MCF 10A (cell line): ENCODE results near the gene CFAP97D1. TPM values are rescaled to one million over a fixed set of nuclear protein-coding genes. Genes with fewer than 3 reads are reported as not detected.

Experiments
- BruUV-seq: library from RNA; stranded (reverse); fragments of 400-500 nt; replicated peaks from 2 replicates; lab custom pipeline; 2021; lab: Mats Ljungman, UMichigan
- CTCF ChIA-PET: fragments of 300-600 bp; sonication (Branson Sonifier 250); formaldehyde crosslinking; extraction: SDS; loops from one replicate; lab custom pipeline; 2021; ENCODE audit warnings: antibody characterized with exemption, inconsistent platforms; lab: Yijun Ruan, JAX
- POLR2A ChIA-PET: fragments of 300-600, 350-650 bp; sonication (Branson Sonifier 250); formaldehyde crosslinking; extraction: SDS; loops from one replicate; lab custom pipeline; 2020; ENCODE audit warnings: antibody characterized with exemption, inconsistent platforms; lab: Yijun Ruan, JAX
- DNase-seq: peaks from one replicate; pipeline ENCODE4 v3.0.0-alpha.2; 2018; ENCODE audit not compliant: unreplicated experiment
- H3K27ac Mint-ChIP-seq: one replicate; pipeline ENCODE4 v1.8.0; 2022; ENCODE audit warnings: mild to moderate bottlenecking, low read depth, mixed read lengths; ENCODE audit not compliant: unreplicated experiment
- H3K27me3 Mint-ChIP-seq: one replicate; pipeline ENCODE4 v1.8.0; 2022; ENCODE audit warnings: mixed read lengths; ENCODE audit not compliant: insufficient read depth, unreplicated experiment
- H3K36me3 Mint-ChIP-seq: one replicate; pipeline ENCODE4 v1.8.0; 2022; ENCODE audit warnings: mild to moderate bottlenecking, moderate library complexity, mixed read lengths; ENCODE audit not compliant: insufficient read depth, unreplicated experiment
- H3K4me1 Mint-ChIP-seq: one replicate; pipeline ENCODE4 v1.8.0; 2022; ENCODE audit warnings: mixed read lengths; ENCODE audit not compliant: insufficient read depth, unreplicated experiment
- H3K4me3 Mint-ChIP-seq: one replicate; pipeline ENCODE4 v1.8.0; 2022; ENCODE audit warnings: mild to moderate bottlenecking, moderate library complexity, mixed read lengths; ENCODE audit not compliant: unreplicated experiment
- H3K9me3 Mint-ChIP-seq: one replicate; pipeline ENCODE4 v1.8.0; 2022; ENCODE audit warnings: mixed read lengths; ENCODE audit not compliant: unreplicated experiment
- CTCF ChIP-seq: fragments of 200-600 bp; IDR thresholded peaks from one replicate; pipeline ENCODE4 v1.8.0; 2022; ENCODE audit warnings: antibody characterized with exemption, mild to moderate bottlenecking; ENCODE audit not compliant: unreplicated experiment
- intact Hi-C: fragments of 100-400 bp; cut with micrococcal nuclease; formaldehyde crosslinking; loops from 2 replicates; pipeline ENCODE4 v1.14.1; 2022
- total RNA-seq: library from RNA; stranded (reverse); gene quantifications from 2 replicates; pipeline ENCODE4 v1.2.3, GENCODE V29; 2022

The CFAP97D1 gene
- total RNA-seq, 1 experiment from 2014 or later = not detected

GRCh38 chr17:43766413-43767052, 13.7 kb upstream of the CFAP97D1 start:
- POLR2A ChIA-PET = interaction anchor here (0.6 to 1.5 kb wide), 4 partner anchors 36 to 79 kb away, joined by 3 read pairs; no protein-coding TSS in a partner anchor
- Mint-ChIP-seq H3K36me3 (peaks cover 39% of the 10 kb centered on the region), H3K27ac (no peak overlapping the region), H3K4me1 (no peaks in the 10 kb centered on the region), H3K9me3 (no peaks in the 10 kb centered on the region), H3K27me3 (no peaks in the 10 kb centered on the region), H3K4me3 (no peak overlapping the region)
- TF ChIP-seq CTCF = peak; percentile 60
- intact Hi-C loops = loop anchor here (1.0 kb wide), 1 partner anchor 80 kb away; no protein-coding TSS in a partner anchor
- DNase-seq = peak; percentile 69
- BruUV-seq = no TSS peak
- CTCF ChIA-PET = interaction anchor here (0.5 to 14.5 kb wide), 56 partner anchors 7 to 1161 kb away, joined by 3 to 467 read pairs (median 4); partner anchors contain the start of genes CD300LG, CFAP97D1 and DUSP3

- H3K4me3 Mint-ChIP-seq = no peak overlapping the region
- H3K9me3 Mint-ChIP-seq = no peaks in the 10 kb centered on the region
- DNase-seq = no peak
- intact Hi-C loops = no loop called here
- ChIA-PET CTCF (interaction anchor here (0.5 to 14.5 kb wide), 25 partner anchors 8 to 1571 kb away, joined by 3 to 467 read pairs (median 4); partner anchors contain the start of gene CFAP97D1), POLR2A (interaction anchor here (1.3 to 1.5 kb wide), 3 partner anchors 36 to 73 kb away, joined by 3 read pairs; no protein-coding TSS in a partner anchor)
- H3K4me1 Mint-ChIP-seq = no peaks in the 10 kb centered on the region
- no peak overlapping the region for H3K27ac Mint-ChIP-seq
- peaks cover 45% of the 10 kb centered on the region for H3K36me3 Mint-ChIP-seq
- no peak for TF ChIP-seq CTCF
- no peaks in the 10 kb centered on the region for H3K27me3 Mint-ChIP-seq
- BruUV-seq = no TSS peak
Observed at GRCh38 chr17:43767053-43767712, 13.1 kb upstream of the CFAP97D1 start.

GRCh38 chr17:43767713-43768059, 12.5 kb upstream of the CFAP97D1 start:
- ChIA-PET POLR2A (interaction anchor here (1.3 kb wide), 1 partner anchor 37 kb away, joined by 3 read pairs; no protein-coding TSS in a partner anchor), CTCF (interaction anchor here (0.5 to 14.5 kb wide), 15 partner anchors 8 to 1571 kb away, joined by 3 to 467 read pairs (median 4); no protein-coding TSS in a partner anchor)
- intact Hi-C loops = no loop called here
- BruUV-seq = no TSS peak
- no peaks in the 10 kb centered on the region for H3K9me3 Mint-ChIP-seq
- H3K4me1 Mint-ChIP-seq = no peaks in the 10 kb centered on the region
- H3K27ac Mint-ChIP-seq = no peak overlapping the region
- no peak overlapping the region for H3K4me3 Mint-ChIP-seq
- no peaks in the 10 kb centered on the region for H3K27me3 Mint-ChIP-seq
- no peak for TF ChIP-seq CTCF
- no peak for DNase-seq
- peaks cover 50% of the 10 kb centered on the region for H3K36me3 Mint-ChIP-seq

GRCh38 chr17:43768382-43768781, 11.9 kb upstream of the CFAP97D1 start:
- H3K4me1 Mint-ChIP-seq = no peaks in the 10 kb centered on the region
- POLR2A ChIA-PET = no interaction called here
- H3K9me3 Mint-ChIP-seq = no peaks in the 10 kb centered on the region
- TF ChIP-seq CTCF = no peak
- DNase-seq = no peak
- H3K36me3 Mint-ChIP-seq = peaks cover 57% of the 10 kb centered on the region
- no peaks in the 10 kb centered on the region for H3K27me3 Mint-ChIP-seq
- no peak overlapping the region for H3K4me3 Mint-ChIP-seq
- H3K27ac Mint-ChIP-seq = no peak overlapping the region
- intact Hi-C loops = no loop called here
- TSS peak; percentile 21 for BruUV-seq
- CTCF ChIA-PET = interaction anchor here (1.4 to 14.5 kb wide), 2 partner anchors 9 to 73 kb away, joined by 3 to 467 read pairs; no protein-coding TSS in a partner anchor
